ENCODE measurements around the gene CASZ1.

CASZ1 gene

DNA sequence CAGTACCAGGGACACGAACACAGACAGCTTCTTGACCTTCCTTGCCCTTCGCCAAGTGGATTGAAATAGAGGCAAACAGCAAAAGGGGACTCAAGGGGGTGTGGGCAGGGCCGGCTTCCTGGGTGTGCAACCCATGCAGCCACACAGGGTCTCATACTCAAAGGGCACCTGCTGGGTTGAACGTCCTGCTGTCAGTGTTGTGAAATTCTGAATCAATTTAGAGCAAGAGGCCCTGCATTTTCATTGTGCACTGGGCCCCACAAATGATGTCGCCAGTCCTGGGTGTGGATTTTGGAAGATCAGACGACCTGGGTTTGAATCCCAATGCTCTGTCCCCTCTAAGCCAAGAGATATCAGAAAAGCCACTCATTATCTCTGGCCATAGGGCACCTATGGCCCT is 51.1 kb downstream of the CASZ1 start:
- no peak overlapping the region for H3K4me3 ChIP-seq (replicated peaks; ENCODE audit: low read depth, low read length)
- TF ChIP-seq, protein P1, sequence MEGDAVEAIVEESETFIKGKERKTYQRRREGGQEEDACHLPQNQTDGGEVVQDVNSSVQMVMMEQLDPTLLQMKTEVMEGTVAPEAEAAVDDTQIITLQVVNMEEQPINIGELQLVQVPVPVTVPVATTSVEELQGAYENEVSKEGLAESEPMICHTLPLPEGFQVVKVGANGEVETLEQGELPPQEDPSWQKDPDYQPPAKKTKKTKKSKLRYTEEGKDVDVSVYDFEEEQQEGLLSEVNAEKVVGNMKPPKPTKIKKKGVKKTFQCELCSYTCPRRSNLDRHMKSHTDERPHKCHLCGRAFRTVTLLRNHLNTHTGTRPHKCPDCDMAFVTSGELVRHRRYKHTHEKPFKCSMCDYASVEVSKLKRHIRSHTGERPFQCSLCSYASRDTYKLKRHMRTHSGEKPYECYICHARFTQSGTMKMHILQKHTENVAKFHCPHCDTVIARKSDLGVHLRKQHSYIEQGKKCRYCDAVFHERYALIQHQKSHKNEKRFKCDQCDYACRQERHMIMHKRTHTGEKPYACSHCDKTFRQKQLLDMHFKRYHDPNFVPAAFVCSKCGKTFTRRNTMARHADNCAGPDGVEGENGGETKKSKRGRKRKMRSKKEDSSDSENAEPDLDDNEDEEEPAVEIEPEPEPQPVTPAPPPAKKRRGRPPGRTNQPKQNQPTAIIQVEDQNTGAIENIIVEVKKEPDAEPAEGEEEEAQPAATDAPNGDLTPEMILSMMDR (IDR thresholded peaks at IDR 0.05; ENCODE audit: low read depth, low read length, missing control alignments) = no peak
- DNase-seq (ENCODE audit: extremely low read depth, low read depth) = no peak

DNA sequence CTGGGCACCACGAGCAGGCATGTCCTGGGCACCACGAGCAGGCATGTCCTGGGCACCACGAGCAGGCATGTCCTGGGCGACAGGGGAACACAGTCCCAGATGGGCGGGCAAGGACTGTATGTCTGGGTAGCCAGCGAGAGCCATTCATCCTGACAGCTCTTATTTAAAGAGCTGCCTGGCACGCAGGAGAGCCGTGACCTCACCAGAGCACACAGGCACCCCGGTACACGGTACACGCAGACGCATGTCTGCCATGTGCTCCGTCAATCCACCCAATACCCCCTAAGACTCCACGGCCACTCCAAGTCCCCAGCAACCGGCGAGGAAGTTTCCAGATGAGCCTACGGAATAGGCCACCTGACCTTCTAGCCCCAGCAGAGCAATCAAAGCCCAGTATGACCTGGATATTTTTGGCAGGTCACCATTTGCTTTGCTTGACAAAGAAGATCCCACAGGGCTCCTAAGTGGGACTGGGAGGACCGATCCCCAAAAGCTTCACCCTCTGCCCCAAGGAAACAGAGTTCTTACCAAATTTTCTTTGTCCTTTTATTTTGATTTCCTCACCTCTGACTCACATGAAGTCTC is 51.7 kb downstream of the CASZ1 start:
- H3K4me3 ChIP-seq (replicated peaks; ENCODE audit: low read depth, low read length) = no peak overlapping the region
- TF ChIP-seq, protein P1 (IDR thresholded peaks at IDR 0.05; ENCODE audit: low read depth, low read length, missing control alignments) = no peak
- no peak for DNase-seq (ENCODE audit: extremely low read depth, low read depth)

GRCh38 chr1:10744029-10744428 is 52.4 kb downstream of the CASZ1 start:
- DNase-seq (ENCODE audit: extremely low read depth, low read depth) = no peak
- TF ChIP-seq, protein P1 (IDR thresholded peaks at IDR 0.05; ENCODE audit: low read depth, low read length, missing control alignments) = no peak
- H3K4me3 ChIP-seq (replicated peaks; ENCODE audit: low read depth, low read length) = no peak overlapping the region

GRCh38 chr1:10741696-10742095 is 54.8 kb downstream of the CASZ1 start:
- no peak for DNase-seq (ENCODE audit: extremely low read depth, low read depth)
- no peak overlapping the region for H3K4me3 ChIP-seq (replicated peaks; ENCODE audit: low read depth, low read length)
- TF ChIP-seq, protein P1 (IDR thresholded peaks at IDR 0.05; ENCODE audit: low read depth, low read length, missing control alignments) = no peak

DNA sequence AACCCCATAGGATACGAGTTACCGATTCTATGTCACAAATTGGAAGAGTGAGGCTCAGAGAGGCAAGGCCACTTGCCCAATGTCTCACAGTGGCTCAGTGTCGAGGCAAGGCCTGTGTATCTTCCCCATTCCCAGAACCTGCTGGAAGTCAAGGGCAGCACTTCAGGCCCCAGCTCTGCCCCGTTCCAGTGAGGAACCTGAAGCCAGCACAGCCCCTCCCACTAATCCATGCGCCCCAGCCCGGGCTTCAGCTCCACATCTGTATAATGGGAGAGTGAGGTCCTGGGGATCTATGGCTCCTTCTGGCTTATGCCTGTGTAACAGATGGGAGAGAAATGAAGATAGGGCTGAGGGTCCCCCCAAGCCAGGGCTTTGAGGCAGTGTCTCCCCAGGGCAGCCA is 56.3 kb downstream of the CASZ1 start:
- H3K4me3 ChIP-seq (replicated peaks; ENCODE audit: low read depth, low read length) = no peak overlapping the region

DNA sequence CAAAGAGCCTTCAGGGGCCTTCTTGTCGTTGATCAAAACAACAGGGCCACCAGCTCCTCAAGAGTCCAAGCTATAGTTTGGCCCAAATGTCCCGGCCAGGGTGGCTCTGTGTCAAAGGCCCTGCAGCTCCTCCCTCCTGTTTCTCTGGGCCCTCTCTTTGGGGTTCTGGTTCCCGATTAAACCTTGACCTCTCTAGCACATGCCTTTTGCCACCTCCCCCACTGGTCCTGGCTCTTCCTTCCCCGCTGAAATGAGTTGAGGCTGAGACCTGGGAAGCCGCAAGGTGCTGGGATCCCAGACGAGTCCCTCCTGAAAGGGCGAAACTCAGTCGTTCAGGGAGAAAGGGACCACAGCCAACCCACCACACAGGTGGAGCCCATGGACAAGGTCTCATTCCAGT is 56.9 kb downstream of the CASZ1 start:
- TF ChIP-seq, protein P1 (IDR thresholded peaks at IDR 0.05; ENCODE audit: low read depth, low read length, missing control alignments) = no peak
- no peak overlapping the region for H3K4me3 ChIP-seq (replicated peaks; ENCODE audit: low read depth, low read length)
- DNase-seq (ENCODE audit: extremely low read depth, low read depth) = no peak

More for the DNA sequence above, 56.3 kb downstream of the CASZ1 start:
- no peak for DNase-seq (ENCODE audit: extremely low read depth, low read depth)
- TF ChIP-seq, protein P1 (IDR thresholded peaks at IDR 0.05; ENCODE audit: low read depth, low read length, missing control alignments) = no peak

Data from HFF-Myc (cell line).